RWPE2 (cell line): ENCODE measurements around the gene ITFG1.
"Not testable (repeated sequence)": the region's sequence is repeated elsewhere in the genome, so short reads cannot be mapped to it uniquely, and the experiment has no call there.

Source experiments
- ATAC-seq: fragments of 200-7000 bp; cut with Tn5 transposase; 3 replicates; pipeline ENCODE4 v1.9.1; 2021; ENCODE audit warnings: low read depth
- DNase-seq: peaks from one replicate; pipeline ENCODE4 v3.0.0-alpha.2; 2020; ENCODE audit warnings: low spot score
- H3K27ac ChIP-seq: fragments of 450-650 bp; 2 replicates; pipeline ENCODE4 v1.5.1; 2017; ENCODE audit warnings: mild to moderate bottlenecking; ENCODE audit not compliant: poor library complexity, severe bottlenecking
- H3K27me3 ChIP-seq: fragments of 250-450 bp; sonication (Bioruptor Pico); 2 replicates; pipeline ENCODE4 v1.5.1; 2021; ENCODE audit warnings: mild to moderate bottlenecking, moderate library complexity; ENCODE audit not compliant: insufficient read depth, poor library complexity, severe bottlenecking
- H3K36me3 ChIP-seq: fragments of 250-450 bp; sonication (Bioruptor Pico); 2 replicates; pipeline ENCODE4 v1.5.1; 2020; ENCODE audit warnings: low read depth, mild to moderate bottlenecking, moderate library complexity
- H3K4me1 ChIP-seq: fragments of 250-450 bp; sonication (Bioruptor Pico); 2 replicates; pipeline ENCODE4 v1.5.1; 2021; ENCODE audit warnings: mild to moderate bottlenecking, moderate library complexity; ENCODE audit not compliant: insufficient read depth, poor library complexity, severe bottlenecking
- H3K4me3 ChIP-seq: fragments of 250-450 bp; sonication (Bioruptor Pico); 2 replicates; pipeline ENCODE4 v1.5.1; 2021; ENCODE audit warnings: mild to moderate bottlenecking, moderate library complexity; ENCODE audit not compliant: severe bottlenecking
- H3K9me3 ChIP-seq: fragments of 250-450 bp; sonication (Bioruptor Pico); 2 replicates; pipeline ENCODE4 v1.5.1; 2021; ENCODE audit warnings: mild to moderate bottlenecking, moderate library complexity; ENCODE audit not compliant: severe bottlenecking
- CTCF ChIP-seq: fragments of 450-650 bp; IDR thresholded peaks from one replicate; pipeline ENCODE4 v1.5.1; 2017; ENCODE audit warnings: mild to moderate bottlenecking, moderate library complexity; ENCODE audit not compliant: poor library complexity, severe bottlenecking

The ITFG1 gene

GRCh38 chr16:47197536-47198179 is 263.2 kb downstream of the ITFG1 start:
- Histone ChIP-seq H3K9me3 (no peaks in the 10 kb centered on the region), H3K27me3 (peaks cover 3% of the 10 kb centered on the region), H3K4me1 (no peaks in the 10 kb centered on the region), H3K4me3 (no peak overlapping the region), H3K36me3 (no peaks in the 10 kb centered on the region; the same call in 1 of the 2 replicates), H3K27ac (no peak overlapping the region)
- ATAC-seq: no peak
- DNase-seq: no peak
- no peak for TF ChIP-seq CTCF

GRCh38 chr16:47196457-47196856 is 264.4 kb downstream of the ITFG1 start:
- no peak for DNase-seq
- no peaks in the 10 kb centered on the region for H3K36me3 ChIP-seq
- H3K27me3 ChIP-seq: no peaks in the 10 kb centered on the region
- H3K27ac ChIP-seq: no peak overlapping the region
- ATAC-seq: no peak
- no peaks in the 10 kb centered on the region for H3K4me1 ChIP-seq
- no peak overlapping the region for H3K4me3 ChIP-seq
- no peaks in the 10 kb centered on the region for H3K9me3 ChIP-seq
- no peak for TF ChIP-seq CTCF

GRCh38 chr16:47182318-47182717 is 278.5 kb downstream of the ITFG1 start:
- H3K4me1 ChIP-seq: no peaks in the 10 kb centered on the region
- no peak for ATAC-seq
- no peaks in the 10 kb centered on the region for H3K27me3 ChIP-seq
- H3K9me3 ChIP-seq: no peaks in the 10 kb centered on the region
- no peak for DNase-seq
- H3K4me3 ChIP-seq: no peak overlapping the region
- no peak for TF ChIP-seq CTCF
- no peaks in the 10 kb centered on the region for H3K36me3 ChIP-seq
- H3K27ac ChIP-seq: no peak overlapping the region

GRCh38 chr16:47181066-47181465 is 279.8 kb downstream of the ITFG1 start:
- H3K36me3 ChIP-seq, DNase-seq, H3K27ac ChIP-seq, H3K4me3 ChIP-seq, H3K4me1 ChIP-seq, ATAC-seq, H3K9me3 ChIP-seq, H3K27me3 ChIP-seq: not testable (repeated sequence)

DNA sequence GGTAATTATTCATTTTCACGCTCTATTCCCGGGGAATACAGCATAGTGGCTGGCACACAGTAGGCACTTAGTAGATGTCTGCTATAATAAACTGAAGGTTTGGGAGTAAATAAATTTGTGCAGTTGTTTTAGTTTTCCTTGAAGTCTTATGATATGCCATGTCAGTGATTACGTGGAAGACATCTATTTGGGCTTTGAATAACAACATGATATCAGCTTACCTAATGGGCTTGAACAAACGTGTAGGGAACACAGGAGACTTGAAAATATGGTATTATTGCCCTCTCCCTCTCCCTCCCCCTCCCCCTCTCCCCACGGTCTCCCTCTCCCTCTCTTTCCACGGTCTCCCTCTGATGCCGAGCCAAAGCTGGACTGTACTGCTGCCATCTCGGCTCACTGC is 280.8 kb downstream of the ITFG1 start:
- no peak for TF ChIP-seq CTCF
- H3K4me3 ChIP-seq: no peak overlapping the region
- ATAC-seq: no peak
- H3K4me1 ChIP-seq: no peaks in the 10 kb centered on the region
- no peaks in the 10 kb centered on the region for H3K27me3 ChIP-seq
- H3K9me3 ChIP-seq: no peaks in the 10 kb centered on the region
- no peaks in the 10 kb centered on the region for H3K36me3 ChIP-seq
- no peak overlapping the region for H3K27ac ChIP-seq
- DNase-seq: no peak
